ENCODE data around the gene NKX6-2.

NKX6-2 gene

GRCh38 chr10:132738454-132739224 is 47.3 kb downstream of the NKX6-2 start:
- DNase-seq (ENCODE audit: low read depth in 1 of 2, low spot score in 1 of 2): no peak

GRCh38 chr10:132737390-132738048 is 48.4 kb downstream of the NKX6-2 start:
- DNase-seq (ENCODE audit: low read depth in 1 of 2, low spot score in 1 of 2): no peak

GRCh38 chr10:132735923-132736391 is 50.0 kb downstream of the NKX6-2 start:
- no peak for DNase-seq (ENCODE audit: low read depth in 1 of 2, low spot score in 1 of 2)

- no peak for DNase-seq (ENCODE audit: low read depth in 1 of 2, low spot score in 1 of 2)
Measured at GRCh38 chr10:132735341-132735775, 50.6 kb downstream of the NKX6-2 start.

GRCh38 chr10:132733926-132734325 is 52.0 kb downstream of the NKX6-2 start:
- no peak for DNase-seq (ENCODE audit: low read depth in 1 of 2, low spot score in 1 of 2)

Measured in activated CD4-positive, alpha-beta T cell treated with anti-CD3 and anti-CD28 coated beads, Interleukin-2, amount 50 U/mL, for 24 hours (primary cell).